HG03520 (cell line): ENCODE results near the gene ZNF835.

Source experiments
- ATAC-seq: cut with Tn5 transposase; IDR thresholded peaks from one replicate; pipeline ENCODE4 v1.9.1; 2021; ENCODE audit warnings: mild to moderate bottlenecking, moderate library complexity; ENCODE audit not compliant: unreplicated experiment

The ZNF835 gene

GRCh38 chr19:56663931-56664500 lies 7.5 kb downstream of the ZNF835 start:
- no peak for ATAC-seq

GRCh38 chr19:56661248-56661647 lies 10.3 kb downstream of the ZNF835 start:
- no peak for ATAC-seq

- ATAC-seq: no peak
Observed at GRCh38 chr19:56660381-56661107, 11.0 kb downstream of the ZNF835 start.

GRCh38 chr19:56654151-56654550 lies 17.4 kb downstream of the ZNF835 start:
- no peak for ATAC-seq

GRCh38 chr19:56643460-56643955 lies 28.0 kb downstream of the ZNF835 start:
- no peak for ATAC-seq

GRCh38 chr19:56642711-56643459 lies 28.7 kb downstream of the ZNF835 start, which contains the start of gene SMIM17:
SMIM17 (plus strand) TSS chr19:56643159; CDS start chr19:56645668, 2,509 bp downstream.
- ATAC-seq: no peak

- ATAC-seq: no peak
Observed at GRCh38 chr19:56639217-56639616, 32.3 kb downstream of the ZNF835 start.

- no peak for ATAC-seq
Observed at GRCh38 chr19:56637976-56638555, 33.5 kb downstream of the ZNF835 start.

GRCh38 chr19:56633021-56633420 lies 38.5 kb downstream of the ZNF835 start:
- ATAC-seq: no peak

GRCh38 chr19:56625708-56626107 lies 45.8 kb downstream of the ZNF835 start:
- no peak for ATAC-seq

GRCh38 chr19:56623006-56623405 lies 48.6 kb downstream of the ZNF835 start:
- ATAC-seq: no peak

GRCh38 chr19:56622374-56622773 lies 49.2 kb downstream of the ZNF835 start:
- ATAC-seq: no peak

- no peak for ATAC-seq
Observed at GRCh38 chr19:56619121-56619520, 52.4 kb downstream of the ZNF835 start.

GRCh38 chr19:56617531-56617930 lies 54.0 kb downstream of the ZNF835 start:
- no peak for ATAC-seq

GRCh38 chr19:56613639-56614038 lies 57.9 kb downstream of the ZNF835 start:
- no peak for ATAC-seq

GRCh38 chr19:56612737-56613136 lies 58.8 kb downstream of the ZNF835 start:
- no peak for ATAC-seq
